T47D (cell line): ENCODE measurements around the gene DUSP9.

ENCODE experiments used
- DNase-seq, 2 experiments: peaks; one replicate each; pipeline versions ENCODE4 v3.0.0 to v3.0.0-alpha.2; 2011 to 2012; ENCODE audit warnings: low read depth in 1 of 2, low spot score in 1 of 2
- JUND ChIP-seq: IDR thresholded peaks from 2 replicates; pipeline ENCODE4 v1.6.1; 2012; ENCODE audit warnings: low read depth
- in situ Hi-C: cut with HindIII; loops from 2 replicates; pipeline ENCODE4 v1.10.0; 2016; ENCODE audit warnings: low sequenced_read_pairs, low pct_unique_long_range_greater_than_20kb

DUSP9 gene

DNA sequence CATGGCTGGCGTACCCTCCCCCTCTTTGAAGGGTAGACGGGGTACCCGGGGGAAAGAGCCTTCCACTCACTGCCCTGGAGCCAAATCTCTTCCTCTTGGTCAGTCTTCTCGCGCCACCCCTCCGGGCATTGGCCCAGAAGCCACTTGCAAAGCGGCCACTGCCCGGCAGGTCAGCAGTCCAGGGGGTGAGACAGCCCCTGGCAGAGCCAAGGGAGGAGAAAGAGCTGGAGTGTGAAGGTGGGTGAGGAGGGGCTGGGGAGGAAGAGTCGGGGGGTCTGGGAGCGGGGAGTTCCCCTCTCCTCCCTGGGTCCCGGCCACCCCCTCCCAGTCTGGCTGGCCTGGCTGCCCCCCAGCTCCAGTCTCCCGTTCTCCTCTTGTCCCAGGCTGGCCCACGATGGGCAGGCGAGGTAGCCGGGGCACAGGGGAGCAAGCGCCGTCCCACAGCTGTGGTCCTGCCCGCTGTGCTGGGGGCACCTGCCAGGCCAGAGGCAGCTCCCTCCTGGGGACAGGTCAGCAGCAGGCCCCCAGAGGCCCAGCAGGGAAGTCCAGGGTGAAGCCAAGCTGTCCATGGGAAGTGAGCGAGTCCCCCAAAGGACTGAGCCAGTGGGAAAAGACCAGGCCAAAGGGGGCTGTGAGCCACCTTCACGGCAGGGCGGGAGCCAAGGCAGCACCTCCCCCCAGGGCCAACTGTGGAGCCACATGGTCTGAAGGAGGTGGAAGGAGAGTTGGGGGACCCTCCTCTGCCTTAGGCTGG is 21.6 kb upstream of the DUSP9 start:
- in situ Hi-C loops = no loop called here
- DNase-seq = no peak
- TF ChIP-seq JUND = no peak

DNA sequence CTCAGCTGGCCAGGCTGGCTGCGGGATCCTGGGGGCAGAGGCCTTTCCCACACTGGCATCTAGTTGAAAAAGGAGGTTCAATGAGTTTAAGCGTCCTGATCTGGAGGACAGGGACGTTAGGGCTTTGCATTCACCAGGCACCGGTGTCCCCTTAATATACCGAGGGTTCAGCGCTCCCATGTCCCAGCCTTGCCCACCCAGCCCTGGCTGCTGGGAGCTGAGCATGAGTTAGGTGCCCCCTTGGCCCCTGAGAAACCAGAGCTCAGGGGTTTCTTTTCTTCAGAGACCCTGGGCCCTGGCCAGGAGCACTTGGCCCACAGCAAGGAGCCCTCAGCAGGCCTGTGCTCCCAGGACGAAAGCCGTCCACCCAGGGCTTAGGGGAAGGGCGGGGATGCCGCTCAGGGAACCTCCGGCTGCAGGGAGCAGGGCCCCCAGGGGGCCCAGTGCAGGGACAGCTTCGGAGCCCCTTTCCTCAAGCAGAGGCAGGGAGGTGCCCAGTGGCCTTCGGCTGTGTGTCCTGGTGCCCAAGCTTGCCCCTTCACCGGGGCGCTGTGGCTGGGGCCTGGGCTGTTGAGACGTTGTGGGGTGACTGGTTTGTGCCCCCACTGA is 20.9 kb upstream of the DUSP9 start:
- in situ Hi-C loops = no loop called here
- no peak for DNase-seq
- no peak for TF ChIP-seq JUND

DNA sequence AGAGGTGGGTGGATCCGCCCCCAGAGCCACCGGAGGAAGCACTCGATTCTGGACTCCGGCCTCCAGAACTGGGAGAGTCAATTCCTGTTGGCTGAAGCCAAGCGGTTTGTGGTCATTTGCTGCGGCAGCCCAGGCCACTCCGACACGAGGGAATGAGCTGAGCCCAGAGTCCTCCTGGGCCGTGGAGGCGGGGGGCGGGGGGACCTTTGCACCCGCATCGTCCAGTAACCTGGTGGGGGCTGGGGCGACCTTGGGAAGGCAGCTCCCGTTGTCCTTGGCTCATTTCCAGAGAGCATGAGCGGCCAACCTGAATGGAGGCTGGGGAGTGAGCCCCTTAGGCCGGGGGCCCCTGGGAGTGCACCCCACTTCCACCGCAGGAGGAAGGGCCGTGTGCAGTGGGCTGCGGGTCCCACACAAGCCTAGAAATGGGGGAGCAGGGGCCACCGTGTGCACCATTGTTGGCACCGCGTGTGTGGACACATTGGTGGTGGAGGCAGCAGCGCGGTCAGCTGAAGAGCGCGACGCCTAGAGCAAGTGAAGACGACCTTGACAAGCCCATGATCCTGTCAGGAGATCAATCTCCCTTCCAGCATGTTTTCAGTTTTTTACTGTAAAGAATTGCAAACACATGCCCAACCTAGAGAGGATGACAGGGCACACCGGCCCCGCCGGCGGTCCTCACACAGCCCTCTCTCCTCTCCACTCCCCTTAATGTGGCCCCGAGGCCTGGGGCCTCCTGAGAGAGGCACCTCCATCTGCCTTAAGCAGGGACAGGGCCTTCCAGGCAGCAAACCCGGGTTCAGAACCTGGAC is 19.9 kb upstream of the DUSP9 start:
- in situ Hi-C loops = no loop called here
- TF ChIP-seq JUND = no peak
- no peak for DNase-seq

DNA sequence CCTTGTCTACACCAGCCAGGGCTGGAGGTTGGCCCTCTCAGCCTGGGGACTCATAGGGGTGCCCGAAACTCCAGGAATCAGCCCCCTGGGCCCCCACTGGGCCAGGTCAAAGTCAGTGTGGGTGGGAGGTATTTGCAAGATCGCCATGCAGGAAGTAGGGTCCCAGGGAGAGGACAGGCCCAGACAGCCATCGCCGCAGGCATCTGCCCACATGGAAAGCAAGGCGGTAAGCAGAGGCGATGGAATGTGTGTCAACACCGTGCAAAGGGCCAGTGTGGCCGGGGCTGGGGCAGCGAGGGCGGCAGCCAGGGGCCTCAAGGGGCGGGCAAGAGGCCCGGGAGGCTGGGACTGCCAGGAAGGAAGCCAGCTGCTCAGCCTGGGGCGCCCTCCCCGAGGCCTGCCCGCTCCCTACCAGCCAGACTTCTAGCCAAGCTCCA is 19.3 kb upstream of the DUSP9 start:
- in situ Hi-C loops = no loop called here
- TF ChIP-seq JUND = no peak
- no peak for DNase-seq

DNA sequence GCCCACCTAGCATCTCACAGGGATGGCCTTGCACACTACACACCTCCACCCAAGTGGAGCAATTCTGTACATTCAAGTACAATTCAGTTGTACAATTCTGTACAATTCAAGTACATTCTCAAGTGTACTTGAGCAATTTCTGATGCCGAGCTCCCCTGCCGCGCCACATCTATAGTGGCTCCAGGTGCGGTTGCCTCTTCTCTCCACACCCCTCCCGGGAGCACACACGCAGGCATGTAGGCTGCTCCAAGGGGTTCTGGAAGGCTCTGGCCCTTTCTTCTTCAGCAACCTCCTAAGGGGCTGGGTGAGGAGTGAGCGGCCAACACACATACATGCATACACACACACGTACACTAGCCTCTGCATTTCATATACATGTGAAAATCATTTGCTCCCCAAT is 18.9 kb upstream of the DUSP9 start:
- in situ Hi-C loops = no loop called here
- no peak for TF ChIP-seq JUND
- no peak for DNase-seq

DNA sequence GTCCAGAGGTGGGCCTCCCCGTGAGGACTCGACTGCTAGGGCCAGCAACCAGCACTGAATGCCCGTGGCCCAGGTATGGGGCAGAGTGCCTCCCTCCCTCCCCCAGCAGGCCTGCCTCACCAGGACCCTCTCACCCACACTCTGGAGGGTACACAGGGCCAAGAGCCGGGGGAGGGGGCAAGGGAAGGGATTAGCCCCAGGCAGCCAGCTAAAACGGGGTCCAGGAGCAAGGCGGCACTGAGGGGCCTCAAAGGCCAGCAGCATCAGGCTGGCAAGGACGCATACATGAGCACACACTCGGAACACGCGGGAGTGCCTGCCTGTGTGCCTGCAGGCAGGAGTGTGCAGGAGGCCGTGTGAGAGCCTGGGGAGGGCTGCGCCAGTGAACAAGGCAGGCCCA is 18.3 kb upstream of the DUSP9 start:
- in situ Hi-C loops = no loop called here
- TF ChIP-seq JUND = no peak
- DNase-seq = no peak

DNA sequence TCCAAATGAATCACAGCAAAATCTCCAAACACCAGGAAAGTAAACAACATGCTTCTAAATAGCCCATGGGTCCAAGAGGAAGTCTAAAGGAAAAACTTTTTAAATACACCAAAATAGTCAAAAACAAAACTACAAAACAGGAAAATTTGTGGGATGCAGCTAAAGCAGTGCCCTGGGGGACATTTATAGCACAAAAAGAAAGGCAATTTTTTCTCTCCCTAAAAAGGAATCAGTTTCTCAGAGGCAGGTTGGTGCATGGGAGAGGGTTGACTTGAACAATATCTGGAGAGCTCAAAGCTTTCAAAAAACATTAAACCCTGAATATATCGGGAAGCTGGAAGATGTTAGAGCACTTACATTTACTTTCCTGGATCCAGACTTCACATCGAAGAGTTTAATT is 15.7 kb upstream of the DUSP9 start:
- TF ChIP-seq JUND = no peak
- no peak for DNase-seq
- in situ Hi-C loops = no loop called here

DNA sequence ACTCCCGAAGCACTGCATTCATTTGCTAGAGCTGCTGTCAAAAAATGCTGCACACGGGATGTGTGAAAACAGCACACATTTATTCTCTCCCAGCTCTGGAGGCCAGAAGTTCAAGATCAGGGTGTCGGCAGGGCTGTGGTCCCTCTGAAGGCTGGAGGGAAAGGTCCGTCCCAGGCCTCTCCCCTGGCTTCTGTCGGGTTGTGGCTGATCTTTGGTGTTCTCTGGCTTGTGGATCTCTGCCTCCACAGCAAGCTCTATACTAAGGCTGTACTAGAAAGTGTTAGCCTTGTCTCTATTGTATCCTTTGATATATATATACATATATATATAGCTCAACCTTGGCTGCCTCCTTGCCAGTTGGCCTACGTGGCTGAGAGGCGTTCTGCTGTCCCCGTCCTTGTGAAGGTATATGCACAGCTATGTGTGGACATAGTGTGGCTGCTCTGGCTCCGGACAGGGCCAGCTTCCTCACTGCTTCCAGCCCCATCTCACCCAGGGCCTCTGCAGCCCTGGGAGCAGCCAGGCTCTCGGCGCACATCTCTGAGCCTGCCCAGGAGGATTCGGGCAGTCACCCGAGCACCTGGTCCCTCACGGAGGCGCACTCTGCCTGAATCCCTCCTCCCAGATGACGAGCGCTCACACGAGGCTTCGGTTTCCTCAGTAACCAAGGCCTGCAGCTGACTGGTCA is 15.0 kb upstream of the DUSP9 start:
- in situ Hi-C loops = no loop called here
- no peak for DNase-seq
- no peak for TF ChIP-seq JUND

DNA sequence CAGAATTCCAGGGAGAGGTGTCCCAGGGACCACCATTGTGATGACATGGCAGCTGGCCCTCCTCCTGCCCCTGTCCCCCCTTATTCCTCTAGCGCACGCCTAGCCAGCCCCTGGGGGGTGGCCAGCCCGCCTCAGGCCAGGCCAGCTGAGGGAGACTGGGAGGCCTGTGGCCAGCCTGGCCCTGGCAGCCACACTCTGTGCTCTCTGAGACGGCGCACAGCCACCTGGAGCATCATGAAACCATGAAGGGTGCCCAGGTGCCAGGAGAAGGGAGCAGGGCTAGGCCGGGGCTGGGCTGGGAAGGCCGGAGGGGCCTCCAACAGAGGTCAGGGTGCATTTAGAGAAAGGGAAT is 14.4 kb upstream of the DUSP9 start:
- no peak for DNase-seq

DNA sequence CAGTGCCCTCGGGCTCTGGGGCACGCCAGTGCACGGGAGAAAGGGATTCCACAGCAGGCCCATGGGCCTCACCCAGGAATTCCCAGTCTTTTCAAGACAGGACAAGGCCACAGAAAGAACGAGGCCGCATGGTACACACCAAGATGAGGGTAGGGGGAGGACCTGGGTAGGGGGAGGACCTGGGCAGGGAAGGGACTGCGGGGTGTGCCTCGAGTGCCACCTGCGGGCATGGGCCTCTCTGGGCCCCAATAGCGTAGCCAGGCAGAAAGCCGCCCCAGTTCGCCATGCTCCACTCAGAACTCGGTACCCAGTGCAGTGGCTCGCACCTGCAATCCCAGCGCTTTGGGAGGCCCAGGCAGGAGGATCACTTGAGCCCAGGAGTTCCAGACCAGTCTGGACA is 14.0 kb upstream of the DUSP9 start:
- DNase-seq = no peak
- in situ Hi-C loops = no loop called here
- TF ChIP-seq JUND = no peak

More for the DNA sequence above, 14.4 kb upstream of the DUSP9 start:
- TF ChIP-seq JUND = no peak
- in situ Hi-C loops = no loop called here

DNA sequence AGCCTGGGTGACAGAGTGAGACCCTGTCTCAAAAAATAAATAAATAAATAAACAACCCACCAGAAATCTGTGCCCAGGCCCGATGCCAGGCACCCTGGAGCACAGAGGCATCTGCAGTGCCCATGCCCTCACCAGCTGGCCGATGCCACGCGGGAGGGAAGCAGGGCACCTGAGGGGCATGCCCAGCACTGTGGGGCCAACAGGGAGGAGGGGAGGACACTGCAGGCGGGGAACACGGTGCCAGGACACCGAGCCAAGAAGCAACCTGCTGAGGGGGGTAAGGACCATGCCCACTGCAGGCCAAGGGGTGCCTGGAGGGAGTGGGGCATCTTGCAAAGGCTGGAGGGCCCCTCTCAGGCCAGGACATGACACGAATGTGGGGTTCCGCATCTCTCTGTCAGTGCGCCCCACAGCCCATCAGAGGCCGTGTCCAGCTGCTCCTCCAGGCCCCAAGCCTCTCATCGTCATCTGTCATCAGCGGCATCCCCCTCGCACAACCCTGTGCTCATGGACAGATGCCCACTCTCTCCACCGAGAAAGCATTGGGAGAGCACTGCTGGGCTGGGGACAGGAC is 13.3 kb upstream of the DUSP9 start:
- no peak for DNase-seq
- in situ Hi-C loops = no loop called here
- no peak for TF ChIP-seq JUND

DNA sequence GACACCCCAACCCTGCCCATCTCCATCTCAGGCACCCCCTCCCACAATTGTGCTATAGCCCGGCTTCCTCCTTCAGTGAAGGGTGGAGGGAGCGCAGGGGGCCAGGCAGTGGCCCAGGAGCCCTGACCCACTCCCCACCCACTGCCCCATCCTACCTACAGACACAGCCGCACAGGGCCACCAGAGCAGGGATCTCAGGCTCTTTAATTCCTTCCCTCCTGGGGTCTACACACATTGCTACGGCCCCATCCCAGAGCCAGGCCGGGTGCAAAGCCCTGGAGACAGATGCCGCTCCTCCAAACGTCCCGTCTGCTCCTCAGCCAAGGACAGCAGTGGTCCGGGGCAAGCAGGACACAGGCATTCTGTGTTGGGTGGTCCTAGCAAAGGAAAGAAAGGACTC is 12.8 kb upstream of the DUSP9 start:
- in situ Hi-C loops = no loop called here
- DNase-seq = no peak
- no peak for TF ChIP-seq JUND

DNA sequence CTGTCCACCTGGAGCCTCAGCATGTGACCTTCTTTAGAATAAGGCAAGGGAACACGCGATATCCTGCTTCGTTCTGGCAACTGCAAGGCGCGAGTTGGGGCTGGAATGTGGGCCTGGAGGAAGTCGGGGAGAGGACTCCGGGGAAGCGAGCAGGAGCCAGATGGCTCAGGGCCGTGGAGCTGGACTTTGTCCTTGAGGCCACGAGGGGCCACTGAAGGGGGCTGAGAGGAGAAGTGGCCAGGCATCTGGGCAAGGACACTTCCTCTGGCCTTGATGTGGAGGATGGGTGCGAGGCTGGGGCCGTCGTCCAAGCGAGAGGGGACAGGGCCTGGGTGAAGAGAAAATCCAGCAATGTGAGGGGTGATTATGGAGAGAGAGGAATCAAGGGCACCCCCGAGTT is 12.2 kb upstream of the DUSP9 start:
- no peak for DNase-seq
- TF ChIP-seq JUND = no peak
- in situ Hi-C loops = no loop called here
